ENCODE results near the gene ST14. TPM values are rescaled to one million over a fixed set of nuclear protein-coding genes. Genes with fewer than 3 reads are reported as not detected.

ST14 gene
- total RNA-seq, 1 experiment from 2014 or later = 298 TPM

- H3K9me3 ChIP-seq = no peaks in the 10 kb centered on the region
- H3K4me3 ChIP-seq (ENCODE audit: low read depth, low read length) = no peak overlapping the region
- Mint-ChIP-seq H3K4me3 (ENCODE audit: unreplicated experiment) (no peak overlapping the region), H3K27ac (ENCODE audit: unreplicated experiment) (peak overlapping the region; percentile 55), H3K27me3 (ENCODE audit: insufficient read depth, unreplicated experiment) (no peaks in the 10 kb centered on the region), H3K36me3 (ENCODE audit: insufficient read depth, unreplicated experiment) (peaks cover 100% of the 10 kb centered on the region), H3K9me3 (ENCODE audit: unreplicated experiment) (no peaks in the 10 kb centered on the region), H3K4me1 (ENCODE audit: low read depth, unreplicated experiment) (peaks cover 59% of the 10 kb centered on the region)
- no TSS peak for BruUV-seq (replicated peaks)
- peaks cover 40% of the 10 kb centered on the region for H3K4me1 ChIP-seq
- ChIA-PET POLR2A (no interaction called here), CTCF (no interaction called here)
- no peaks in the 10 kb centered on the region for H3K27me3 ChIP-seq (replicated peaks; ENCODE audit: control insufficient read depth, insufficient read depth, low read length)
- peaks cover 8% of the 10 kb centered on the region for H3K36me3 ChIP-seq (ENCODE audit: control insufficient read depth, insufficient read depth, low read length)
- DNase-seq = no peak
- no peak for TF ChIP-seq CTCF (IDR thresholded peaks at IDR 0.05; ENCODE audit: insufficient read depth in 1 of 2, low read depth in 1 of 2, low read length in 1 of 2, severe bottlenecking in 1 of 2, unreplicated experiment in 1 of 2)
- intact Hi-C loops (cut with micrococcal nuclease; ENCODE audit: unreplicated experiment) = no loop called here
Measured at GRCh38 chr11:130148796-130149326, 10.7 kb upstream of the ST14 start.

GRCh38 chr11:130150790-130151189 is 8.8 kb upstream of the ST14 start:
- H3K27me3 ChIP-seq (replicated peaks; ENCODE audit: control insufficient read depth, insufficient read depth, low read length) = no peaks in the 10 kb centered on the region
- ChIA-PET POLR2A (no interaction called here), CTCF (interaction anchor here (0.6 to 0.9 kb wide), 2 partner anchors 227 to 894 kb away, joined by 3 to 4 read pairs; no protein-coding TSS in a partner anchor)
- no peak for TF ChIP-seq CTCF (IDR thresholded peaks at IDR 0.05; ENCODE audit: insufficient read depth in 1 of 2, low read depth in 1 of 2, low read length in 1 of 2, severe bottlenecking in 1 of 2, unreplicated experiment in 1 of 2)
- BruUV-seq (replicated peaks) = no TSS peak
- Mint-ChIP-seq H3K36me3 (ENCODE audit: insufficient read depth, unreplicated experiment) (peaks cover 100% of the 10 kb centered on the region), H3K9me3 (ENCODE audit: unreplicated experiment) (no peaks in the 10 kb centered on the region), H3K27ac (ENCODE audit: unreplicated experiment) (peak overlapping the region; percentile 43), H3K4me1 (ENCODE audit: low read depth, unreplicated experiment) (peaks cover 40% of the 10 kb centered on the region), H3K27me3 (ENCODE audit: insufficient read depth, unreplicated experiment) (no peaks in the 10 kb centered on the region), H3K4me3 (ENCODE audit: unreplicated experiment) (no peak overlapping the region)
- intact Hi-C loops (cut with micrococcal nuclease; ENCODE audit: unreplicated experiment) = no loop called here
- H3K4me3 ChIP-seq (ENCODE audit: low read depth, low read length) = no peak overlapping the region
- H3K9me3 ChIP-seq = no peaks in the 10 kb centered on the region
- H3K36me3 ChIP-seq (ENCODE audit: control insufficient read depth, insufficient read depth, low read length) = peaks cover 5% of the 10 kb centered on the region; the same call in 1 of the 2 replicates
- peaks cover 21% of the 10 kb centered on the region for H3K4me1 ChIP-seq
- no peak for DNase-seq

- Mint-ChIP-seq H3K27ac (ENCODE audit: unreplicated experiment) (peak overlapping the region; percentile 43), H3K36me3 (ENCODE audit: insufficient read depth, unreplicated experiment) (peaks cover 99% of the 10 kb centered on the region), H3K4me1 (ENCODE audit: low read depth, unreplicated experiment) (peaks cover 36% of the 10 kb centered on the region), H3K9me3 (ENCODE audit: unreplicated experiment) (no peaks in the 10 kb centered on the region), H3K4me3 (ENCODE audit: unreplicated experiment) (no peak overlapping the region), H3K27me3 (ENCODE audit: insufficient read depth, unreplicated experiment) (no peaks in the 10 kb centered on the region)
- TF ChIP-seq CTCF (IDR thresholded peaks at IDR 0.05; ENCODE audit: insufficient read depth in 1 of 2, low read depth in 1 of 2, low read length in 1 of 2, severe bottlenecking in 1 of 2, unreplicated experiment in 1 of 2) = no peak
- Histone ChIP-seq H3K4me1 (peaks cover 17% of the 10 kb centered on the region), H3K9me3 (no peaks in the 10 kb centered on the region), H3K4me3 (ENCODE audit: low read depth, low read length) (no peak overlapping the region), H3K36me3 (ENCODE audit: control insufficient read depth, insufficient read depth, low read length) (peaks cover 2% of the 10 kb centered on the region; the same call in 1 of the 2 replicates), H3K27me3 (replicated peaks; ENCODE audit: control insufficient read depth, insufficient read depth, low read length) (no peaks in the 10 kb centered on the region)
- POLR2A ChIA-PET = no interaction called here
- CTCF ChIA-PET = interaction anchor here (0.6 kb wide), 1 partner anchor 19 kb away, joined by 4 read pairs; no protein-coding TSS in a partner anchor
- BruUV-seq (replicated peaks) = no TSS peak
- intact Hi-C loops (cut with micrococcal nuclease; ENCODE audit: unreplicated experiment) = no loop called here
- no peak for DNase-seq
Measured at GRCh38 chr11:130151196-130151595, 8.4 kb upstream of the ST14 start.

All from Caco-2 (cell line).